SK-N-SH (cell line): ENCODE measurements around the gene SHB. TPM values are rescaled to one million over a fixed set of nuclear protein-coding genes. Genes with fewer than 3 reads are reported as not detected.

ENCODE experiments used
- CTCF ChIA-PET: fragments of 300-600, 350-600 bp; formaldehyde crosslinking; extraction: SDS; loops from one replicate; lab custom pipeline; 2021; lab: Yijun Ruan, JAX
- POLR2A ChIA-PET: fragments of 350-600 bp; sonication (Branson Sonifier 250); formaldehyde crosslinking; extraction: SDS; loops from one replicate; lab custom pipeline; 2020; ENCODE audit warnings: antibody characterized with exemption, inconsistent platforms; lab: Yijun Ruan, JAX
- DNase-seq: peaks from one replicate; pipeline ENCODE4 v3.0.0; 2012
- H2AFZ ChIP-seq: fragments of 200-600 bp; sonication (generic); 2 replicates; pipeline ENCODE4 v1.8.1; 2016; ENCODE audit warnings: antibody characterized with exemption, mild to moderate bottlenecking, low read depth
- H3F3A ChIP-seq: fragments of 200-600 bp; sonication (generic); replicated peaks from 2 replicates; pipeline ENCODE3; 2016; ENCODE audit warnings: antibody characterized with exemption, mild to moderate bottlenecking; ENCODE audit not compliant: insufficient read depth
- H3K27ac ChIP-seq, 2 experiments: fragments of 200-500 bp in 1 of 2; fragments of 200-600 bp in 1 of 2; sonication (Bioruptor generic) in 1 of 2; sonication (generic), shearing (Covaris generic) in 1 of 2; 2 replicates each; pipeline versions ENCODE4 v1.5.1 to v1.6.1; 2014 to 2016; ENCODE audit warnings: low read depth in 2 of 2, inconsistent platforms in 1 of 2, low read length in 1 of 2, mild to moderate bottlenecking in 1 of 2, mixed read lengths in 1 of 2
- H3K27me3 ChIP-seq: fragments of 200-600 bp; sonication (generic), shearing (Covaris generic); 2 replicates; pipeline ENCODE4 v1.6.1; 2016; ENCODE audit warnings: mixed run types; ENCODE audit not compliant: insufficient read depth
- H3K36me3 ChIP-seq, 2 experiments: fragments of 200-500 bp in 1 of 2; fragments of 200-600 bp in 1 of 2; sonication (Bioruptor generic) in 1 of 2; sonication (generic) in 1 of 2; replicated peaks in 1 of 2; 2 replicates each; pipeline versions ENCODE3 to v1.5.1; 2014 to 2016; ENCODE audit warnings: low read length in 1 of 2, mild to moderate bottlenecking in 1 of 2; ENCODE audit not compliant: insufficient read depth in 2 of 2, control insufficient read depth in 1 of 2
- H3K4me1 ChIP-seq, 2 experiments: fragments of 200-500 bp in 1 of 2; fragments of 200-600 bp in 1 of 2; sonication (Bioruptor generic) in 1 of 2; sonication (generic), shearing (Covaris generic) in 1 of 2; 2 replicates each; pipeline versions ENCODE4 v1.5.1 to v1.6.1; 2014 to 2016; ENCODE audit warnings: low read depth in 1 of 2, low read length in 1 of 2, mixed run types in 1 of 2; ENCODE audit not compliant: insufficient read depth in 2 of 2, control insufficient read depth in 1 of 2
- H3K4me2 ChIP-seq: fragments of 200-600 bp; sonication (generic), shearing (Covaris generic); 2 replicates; pipeline ENCODE4 v1.6.1; 2017; ENCODE audit warnings: mixed run types
- H3K4me3 ChIP-seq, 2 experiments: fragments of 200-500 bp in 1 of 2; fragments of 200-600 bp in 1 of 2; sonication (Bioruptor generic) in 1 of 2; sonication (generic), shearing (Covaris generic) in 1 of 2; 2 replicates each; pipeline versions ENCODE4 v1.5.1 to v1.8.1; 2014 to 2016; ENCODE audit warnings: low read depth in 2 of 2, inconsistent platforms in 1 of 2, low read length in 1 of 2, mild to moderate bottlenecking in 1 of 2, mixed read lengths in 1 of 2, moderate library complexity in 1 of 2
- H3K79me2 ChIP-seq: fragments of 200-600 bp; sonication (generic); 2 replicates; pipeline ENCODE4 v1.8.1; 2017; ENCODE audit warnings: mild to moderate bottlenecking; ENCODE audit not compliant: insufficient read depth
- H3K9ac ChIP-seq: fragments of 200-600 bp; sonication (generic); 2 replicates; pipeline ENCODE4 v1.6.1; 2017; ENCODE audit warnings: mixed run types
- H3K9me2 ChIP-seq: fragments of 200-600 bp; sonication (generic); 2 replicates; pipeline ENCODE4 v1.6.1; 2017; ENCODE audit warnings: mixed run types
- H3K9me3 ChIP-seq: fragments of 200-600 bp; sonication (generic); 2 replicates; pipeline ENCODE4 v1.6.1; 2017; ENCODE audit warnings: mixed run types, mild to moderate bottlenecking, moderate library complexity
- H4K20me1 ChIP-seq: fragments of 200-600 bp; sonication (generic); 2 replicates; pipeline ENCODE4 v1.6.1; 2017; ENCODE audit warnings: mild to moderate bottlenecking, mixed run types; ENCODE audit not compliant: insufficient read depth
- IRF3 ChIP-seq: fragments of 150-350 bp; IDR thresholded peaks from 2 replicates; pipeline ENCODE4 v1.6.1; 2016; ENCODE audit warnings: mild to moderate bottlenecking, low read depth, low read length
- USF2 ChIP-seq: fragments of 150-350 bp; IDR thresholded peaks from 2 replicates; pipeline ENCODE4 v1.6.1; 2017; ENCODE audit warnings: antibody characterized with exemption, low read length, low read depth, borderline replicate concordance
- ZBTB33 ChIP-seq: IDR thresholded peaks from 2 replicates; pipeline ENCODE4 v1.4.0; 2012; ENCODE audit warnings: low read depth, borderline replicate concordance
- WGBS: methylation state at CpG from one replicate; pipeline ENCODE4 v1.1.6; 2017; ENCODE audit warnings: low lambda C conversion rate; 5-methylcytosine and 5-hydroxymethylcytosine counted together
- polyA plus RNA-seq, 3 experiments: library from polyadenylated mRNA; depleted of rRNA; stranded (reverse); fragments of >200 nt; gene quantifications; 2 replicates each; pipeline ENCODE4 v1.2.3, GENCODE V29; 2012

Gene SHB
- polyA plus RNA-seq, 1 of the 3 experiments (the other 2 are of a cell fraction) = 26.0 TPM

- 91% methylated on average over 5 of the region's 5 CpGs for WGBS
- Histone ChIP-seq H3K79me2 (no peaks in the 10 kb centered on the region), H3K4me2 (no peak overlapping the region), H3K9me2 (no peaks in the 10 kb centered on the region), H3K4me3 (no peak overlapping the region), H3F3A (peaks cover under 1% of the 10 kb centered on the region), H3K4me1 (peaks cover 4 to 23% of the 10 kb centered on the region in 2 experiments; a peak in 2 of 4 replicates), H3K27me3 (no peaks in the 10 kb centered on the region), H3K9me3 (no peaks in the 10 kb centered on the region), H2AFZ (no peak overlapping the region), H3K36me3 (no peaks in the 10 kb centered on the region), H3K9ac (no peak overlapping the region), H3K27ac (no peak overlapping the region), H4K20me1 (no peaks in the 10 kb centered on the region)
- no peak for DNase-seq
- TF ChIP-seq IRF3 = no peak
- ChIA-PET CTCF (interaction anchor here (0.6 to 1.6 kb wide), 7 partner anchors 13 to 278 kb away, joined by 3 to 6 read pairs (median 4); partner anchors contain the start of gene SHB), POLR2A (no interaction called here)
Measured at GRCh38 chr9:38084556-38084880, 15.5 kb upstream of the SHB start.

- Histone ChIP-seq H3K9me2 (no peaks in the 10 kb centered on the region), H3F3A (peaks cover 4% of the 10 kb centered on the region), H3K36me3 (no peaks in the 10 kb centered on the region), H3K4me3 (no peak overlapping the region), H3K27ac (no peak overlapping the region), H4K20me1 (no peaks in the 10 kb centered on the region), H3K4me2 (no peak overlapping the region), H3K4me1 (peaks cover 7 to 26% of the 10 kb centered on the region in 2 experiments; a peak in 3 of 4 replicates), H3K9ac (no peak overlapping the region), H3K27me3 (no peaks in the 10 kb centered on the region), H3K9me3 (no peaks in the 10 kb centered on the region), H3K79me2 (no peaks in the 10 kb centered on the region), H2AFZ (no peak overlapping the region)
- ChIA-PET POLR2A (no interaction called here), CTCF (interaction anchor here (0.6 to 1.6 kb wide), 7 partner anchors 13 to 278 kb away, joined by 3 to 6 read pairs (median 4); partner anchors contain the start of gene SHB)
- 91% methylated on average over 10 of the region's 10 CpGs for WGBS
- DNase-seq = no peak
- no peak for TF ChIP-seq USF2
- no peak for TF ChIP-seq ZBTB33
Measured at GRCh38 chr9:38083858-38084555, 15.0 kb upstream of the SHB start.
